SU-DHL-6 (cell line): ENCODE results near the gene GALNT9.

Experiments used
- H2AFZ ChIP-seq: fragments of 200-600 bp; sonication (generic); 2 replicates; pipeline ENCODE4 v1.6.1; 2014; ENCODE audit warnings: low read depth, mild to moderate bottlenecking, moderate library complexity, mixed read lengths, antibody characterized with exemption, low read length; ENCODE audit not compliant: severe bottlenecking
- H3F3A ChIP-seq: fragments of 200-600 bp; shearing (Covaris generic); 2 replicates; pipeline ENCODE4 v1.6.0; 2016; ENCODE audit warnings: antibody characterized with exemption, mild to moderate bottlenecking; ENCODE audit not compliant: insufficient read depth
- H3K27ac ChIP-seq: fragments of 200-600 bp; sonication (generic); 2 replicates; pipeline ENCODE4 v1.5.1; 2016; ENCODE audit warnings: low read depth, mild to moderate bottlenecking, low read length, moderate library complexity, mixed read lengths
- H3K27me3 ChIP-seq: fragments of 200-600 bp; sonication (generic), shearing (Covaris generic); 2 replicates; pipeline ENCODE4 v1.6.0; 2014; ENCODE audit warnings: mild to moderate bottlenecking, low read length
- H3K36me3 ChIP-seq: fragments of 200-600 bp; sonication (generic); 2 replicates; pipeline ENCODE4 v1.6.1; 2014; ENCODE audit warnings: mild to moderate bottlenecking, low read length, mixed read lengths
- H3K4me2 ChIP-seq: fragments of 300-600, 200-600 bp; shearing (Covaris generic), sonication (generic); 2 replicates; pipeline ENCODE4 v1.6.0; 2014; ENCODE audit warnings: low read length, low read depth, mild to moderate bottlenecking; ENCODE audit not compliant: poor library complexity, severe bottlenecking
- H3K4me3 ChIP-seq: fragments of 200-600 bp; sonication (generic); 2 replicates; pipeline ENCODE4 v1.5.1; 2014; ENCODE audit warnings: antibody characterized with exemption, low read length, mild to moderate bottlenecking, mixed read lengths; ENCODE audit not compliant: insufficient read depth, poor library complexity, severe bottlenecking
- H3K79me2 ChIP-seq: fragments of 200-600 bp; sonication (generic); 2 replicates; pipeline ENCODE4 v1.6.1; 2014; ENCODE audit warnings: mild to moderate bottlenecking, low read length, moderate library complexity; ENCODE audit not compliant: insufficient read depth
- H3K9ac ChIP-seq: fragments of 200-600 bp; sonication (generic); 2 replicates; pipeline ENCODE4 v1.7.0; 2014; ENCODE audit warnings: mild to moderate bottlenecking, low read length
- H3K9me2 ChIP-seq: fragments of 200-600 bp; sonication (generic); replicated peaks from 2 replicates; pipeline ENCODE4 v1.6.1; 2014; ENCODE audit warnings: low read length; ENCODE audit not compliant: insufficient read depth
- H3K9me3 ChIP-seq: fragments of 200-600 bp; sonication (generic); 2 replicates; pipeline ENCODE4 v1.6.1; 2014; ENCODE audit warnings: low read length, mixed read lengths; ENCODE audit not compliant: insufficient read depth
- H4K20me1 ChIP-seq: fragments of 200-600 bp; sonication (generic); 2 replicates; pipeline ENCODE4 v1.6.1; 2014; ENCODE audit warnings: low read depth, mild to moderate bottlenecking, antibody characterized with exemption, low read length, moderate library complexity, mixed read lengths
- CTCF ChIP-seq: fragments of 200-600 bp; sonication (generic); IDR thresholded peaks from one replicate; pipeline ENCODE4 v1.5.1; 2017; ENCODE audit warnings: antibody characterized with exemption, mild to moderate bottlenecking, low read length, moderate library complexity; ENCODE audit not compliant: insufficient read depth, poor library complexity, severe bottlenecking
- EZH2phosphoT487 ChIP-seq: fragments of 200-600 bp; sonication (generic), shearing (Covaris generic); conservative IDR thresholded peaks from 2 replicates; pipeline ENCODE4 v1.6.1; 2018; ENCODE audit warnings: mild to moderate bottlenecking, antibody characterized with exemption, low read length, moderate library complexity, mixed read lengths

Gene GALNT9

GRCh38 chr12:132263061-132263360, 66.4 kb downstream of the GALNT9 start:
- Histone ChIP-seq H3K4me3 (no peak overlapping the region), H3K9me3 (no peaks in the 10 kb centered on the region), H3K9me2 (no peaks in the 10 kb centered on the region), H3F3A (no peaks in the 10 kb centered on the region), H3K79me2 (no peaks in the 10 kb centered on the region), H3K36me3 (no peaks in the 10 kb centered on the region), H4K20me1 (no peaks in the 10 kb centered on the region), H2AFZ (no peak overlapping the region), H3K27ac (no peak overlapping the region), H3K9ac (no peak overlapping the region), H3K4me2 (no peak overlapping the region), H3K27me3 (no peaks in the 10 kb centered on the region)
- TF ChIP-seq CTCF (no peak), EZH2phosphoT487 (no peak)

- Histone ChIP-seq H3K36me3 (no peaks in the 10 kb centered on the region), H3K9me3 (no peaks in the 10 kb centered on the region), H4K20me1 (no peaks in the 10 kb centered on the region), H3K4me3 (no peak overlapping the region), H3K9ac (no peak overlapping the region), H2AFZ (no peak overlapping the region), H3K79me2 (no peaks in the 10 kb centered on the region), H3K27me3 (no peaks in the 10 kb centered on the region), H3F3A (no peaks in the 10 kb centered on the region), H3K9me2 (no peaks in the 10 kb centered on the region), H3K4me2 (no peak overlapping the region), H3K27ac (no peak overlapping the region)
- TF ChIP-seq EZH2phosphoT487 (no peak), CTCF (no peak)
These were observed 66.9 kb downstream of the GALNT9 start for GRCh38 chr12:132262256-132263060.

GRCh38 chr12:132261328-132262138, 67.9 kb downstream of the GALNT9 start:
- no peak overlapping the region for H2AFZ ChIP-seq
- H3F3A ChIP-seq = no peaks in the 10 kb centered on the region
- H3K9me2 ChIP-seq = no peaks in the 10 kb centered on the region
- H3K79me2 ChIP-seq = no peaks in the 10 kb centered on the region
- H3K27me3 ChIP-seq = no peaks in the 10 kb centered on the region
- H3K4me3 ChIP-seq = no peak overlapping the region
- H4K20me1 ChIP-seq = no peaks in the 10 kb centered on the region
- H3K36me3 ChIP-seq = no peaks in the 10 kb centered on the region
- H3K4me2 ChIP-seq = no peak overlapping the region
- H3K9ac ChIP-seq = no peak overlapping the region
- TF ChIP-seq EZH2phosphoT487 = no peak
- no peak for TF ChIP-seq CTCF
- H3K27ac ChIP-seq = no peak overlapping the region
- H3K9me3 ChIP-seq = no peaks in the 10 kb centered on the region
